ENCODE results near the gene XPNPEP3. TPM values are rescaled to one million over a fixed set of nuclear protein-coding genes. Genes with fewer than 3 reads are reported as not detected.
"Not testable (repeated sequence)": the region's sequence is repeated elsewhere in the genome, so short reads cannot be mapped to it uniquely, and the experiment has no call there.

The XPNPEP3 gene
- polyA plus RNA-seq, 1 experiment, result 25.8 TPM

DNA sequence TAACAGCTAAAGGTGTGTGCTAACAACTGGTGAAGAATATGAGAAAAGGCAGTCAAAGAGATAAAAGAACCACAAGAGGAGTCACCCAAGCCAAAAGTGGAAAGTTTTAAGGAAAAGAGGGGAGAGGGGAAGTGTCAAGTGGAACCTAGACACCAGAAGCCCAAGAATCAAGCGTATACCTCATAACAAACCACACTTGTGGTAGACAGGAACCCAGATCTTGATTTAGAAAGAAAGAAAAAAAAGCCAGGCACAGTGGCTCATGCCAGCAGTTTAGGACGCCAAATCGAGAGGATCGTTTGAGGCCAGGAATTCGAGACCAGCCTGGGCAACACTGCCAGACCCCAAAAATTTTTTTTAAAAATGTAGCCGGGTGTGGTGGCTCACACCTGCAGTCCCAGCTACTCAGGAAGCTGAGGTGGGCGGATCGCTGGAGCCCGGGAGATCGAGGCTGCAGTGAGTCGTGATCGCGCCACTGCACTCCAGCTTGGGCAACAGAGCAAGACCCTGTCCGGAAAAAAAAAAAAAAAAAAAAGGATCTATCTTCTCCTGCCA lies 38.7 kb upstream of the XPNPEP3 start:
- peak overlapping the region; percentile 100 for H3K4me3 ChIP-seq (ENCODE audit: low read depth, low read length)
- CTCF ChIA-PET, result no interaction called here
- H3K27me3 ChIP-seq (ENCODE audit: control insufficient read depth, insufficient read depth, low read length), result no peaks in the 10 kb centered on the region
- TF ChIP-seq, protein P1, sequence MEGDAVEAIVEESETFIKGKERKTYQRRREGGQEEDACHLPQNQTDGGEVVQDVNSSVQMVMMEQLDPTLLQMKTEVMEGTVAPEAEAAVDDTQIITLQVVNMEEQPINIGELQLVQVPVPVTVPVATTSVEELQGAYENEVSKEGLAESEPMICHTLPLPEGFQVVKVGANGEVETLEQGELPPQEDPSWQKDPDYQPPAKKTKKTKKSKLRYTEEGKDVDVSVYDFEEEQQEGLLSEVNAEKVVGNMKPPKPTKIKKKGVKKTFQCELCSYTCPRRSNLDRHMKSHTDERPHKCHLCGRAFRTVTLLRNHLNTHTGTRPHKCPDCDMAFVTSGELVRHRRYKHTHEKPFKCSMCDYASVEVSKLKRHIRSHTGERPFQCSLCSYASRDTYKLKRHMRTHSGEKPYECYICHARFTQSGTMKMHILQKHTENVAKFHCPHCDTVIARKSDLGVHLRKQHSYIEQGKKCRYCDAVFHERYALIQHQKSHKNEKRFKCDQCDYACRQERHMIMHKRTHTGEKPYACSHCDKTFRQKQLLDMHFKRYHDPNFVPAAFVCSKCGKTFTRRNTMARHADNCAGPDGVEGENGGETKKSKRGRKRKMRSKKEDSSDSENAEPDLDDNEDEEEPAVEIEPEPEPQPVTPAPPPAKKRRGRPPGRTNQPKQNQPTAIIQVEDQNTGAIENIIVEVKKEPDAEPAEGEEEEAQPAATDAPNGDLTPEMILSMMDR (IDR thresholded peaks at IDR 0.05; ENCODE audit: insufficient read depth, low read depth, low read length), result no peak
- no peak for DNase-seq (ENCODE audit: low read depth)
- POLR2A ChIA-PET, result no interaction called here
- no peaks in the 10 kb centered on the region; the same call in 1 of the 2 replicates for H3K36me3 ChIP-seq (ENCODE audit: control insufficient read depth, insufficient read depth, low read length)

DNA sequence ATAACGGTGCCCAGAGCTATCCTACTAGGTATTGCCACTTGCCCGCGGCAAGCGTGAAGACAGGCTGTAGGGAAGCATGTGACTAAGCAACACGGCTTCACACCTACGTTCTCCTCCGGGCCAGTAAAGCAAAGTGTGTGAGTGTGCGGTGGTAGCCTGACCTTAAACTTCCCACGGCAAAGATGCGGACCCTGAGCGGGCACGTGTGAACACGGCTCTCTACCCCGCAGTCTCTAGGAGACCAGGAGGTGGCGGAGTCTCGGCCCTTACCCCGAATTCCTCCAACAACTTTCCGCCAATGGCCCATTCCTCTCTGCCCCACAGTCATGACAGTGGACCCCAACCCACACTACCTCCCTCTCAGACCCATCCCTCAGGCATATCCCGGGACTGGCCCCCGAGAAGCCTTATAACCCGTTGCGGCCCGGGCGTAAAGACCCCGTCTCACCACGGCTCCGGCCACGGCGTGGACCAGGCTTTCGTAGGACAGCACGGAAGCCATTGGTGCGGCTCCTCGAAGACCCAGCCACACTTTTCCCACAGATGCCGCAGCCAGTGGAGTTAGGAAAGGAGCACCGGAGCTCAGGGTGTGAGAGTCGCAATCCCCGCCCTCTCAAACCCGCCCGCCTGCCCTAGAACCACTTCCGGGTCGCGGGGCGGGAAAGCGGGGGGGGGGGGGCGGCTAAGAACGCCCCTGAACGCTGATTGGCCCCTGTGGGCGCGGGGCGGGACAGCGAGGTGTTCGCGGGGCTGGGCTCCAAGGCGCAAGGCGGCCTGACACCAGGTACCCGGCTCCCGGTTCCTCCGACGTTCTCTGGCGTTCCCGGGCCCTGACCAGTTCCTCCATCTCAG lies 38.0 kb upstream of the XPNPEP3 start, which contains the start of gene SLC25A17:
Gene SLC25A17, minus strand, starts transcription at position 600 of the 852 bp plus-strand sequence. Its CDS starts 98 bp downstream, at position 502.
- TF ChIP-seq, protein P1 (IDR thresholded peaks at IDR 0.05; ENCODE audit: insufficient read depth, low read depth, low read length), result peak; percentile 67
- Histone ChIP-seq H3K27me3 (ENCODE audit: control insufficient read depth, insufficient read depth, low read length) (no peaks in the 10 kb centered on the region), H3K36me3 (ENCODE audit: control insufficient read depth, insufficient read depth, low read length) (no peaks in the 10 kb centered on the region; the same call in 1 of the 2 replicates), H3K4me3 (ENCODE audit: low read depth, low read length) (peak within 1 kb of the TSS; percentile 100)
- no peak for DNase-seq (ENCODE audit: low read depth)
- CTCF ChIA-PET, result interaction anchor here (2.1 kb wide), 1 partner anchor 12 kb away, joined by 8 read pairs; no protein-coding TSS in a partner anchor
- POLR2A ChIA-PET, result interaction anchor here (0.6 kb wide), 2 partner anchors 15 to 98 kb away, joined by 3 to 4 read pairs; no protein-coding TSS in a partner anchor

DNA sequence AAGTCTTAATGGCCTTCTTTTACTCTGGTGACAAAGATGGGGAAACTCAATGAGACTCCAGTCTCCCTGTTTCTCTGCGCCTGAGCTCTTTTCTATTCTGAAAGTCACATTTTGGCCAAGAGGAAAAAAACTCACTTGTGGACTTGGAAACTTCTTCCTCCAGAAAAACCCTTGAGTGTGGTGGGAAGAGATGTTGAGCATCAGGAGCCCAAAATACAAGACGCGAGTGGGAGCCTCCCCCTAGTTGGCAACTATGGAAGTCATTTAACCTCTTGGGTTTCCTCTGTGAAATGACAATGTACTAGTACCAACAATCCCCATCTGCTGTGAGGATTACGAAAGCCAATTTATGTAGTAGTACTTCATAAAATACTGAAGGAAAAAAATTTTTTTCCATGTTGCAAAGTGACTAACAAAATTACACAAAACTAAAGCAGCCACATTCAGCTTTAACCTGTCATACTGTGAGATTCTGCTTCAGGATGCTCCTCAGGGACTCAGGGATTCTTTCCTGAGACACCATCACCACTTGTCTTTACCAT lies 37.3 kb upstream of the XPNPEP3 start:
- DNase-seq (ENCODE audit: low read depth), result no peak

DNA sequence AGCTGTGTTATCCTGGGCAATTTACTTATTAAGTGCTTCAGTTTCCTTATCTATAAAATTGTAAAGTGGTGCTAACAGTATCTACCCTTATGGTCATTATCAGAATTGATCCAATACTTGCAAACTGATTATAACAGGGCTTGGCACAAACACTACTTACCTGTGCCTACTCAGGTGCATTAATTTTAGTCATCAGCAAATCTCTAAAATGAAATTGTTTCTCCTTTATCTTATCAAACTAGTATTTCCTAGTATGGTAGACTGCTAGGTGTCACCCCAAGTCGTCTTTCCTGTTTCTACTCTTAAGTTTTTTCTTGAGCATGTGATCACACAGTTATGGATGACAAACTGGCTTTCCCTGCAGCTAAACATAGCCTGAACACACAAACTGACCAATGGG lies 33.5 kb upstream of the XPNPEP3 start:
- ChIA-PET POLR2A (no interaction called here), CTCF (interaction anchor here (2.8 kb wide), 1 partner anchor 140 kb away, joined by 7 read pairs; no protein-coding TSS in a partner anchor)
- TF ChIP-seq, protein P1 (IDR thresholded peaks at IDR 0.05; ENCODE audit: insufficient read depth, low read depth, low read length), result no peak
- H3K27me3 ChIP-seq (ENCODE audit: control insufficient read depth, insufficient read depth, low read length), result no peaks in the 10 kb centered on the region
- no peak for DNase-seq (ENCODE audit: low read depth)
- peaks cover 2% of the 10 kb centered on the region; the same call in 1 of the 2 replicates for H3K36me3 ChIP-seq (ENCODE audit: control insufficient read depth, insufficient read depth, low read length)
- no peak overlapping the region for H3K4me3 ChIP-seq (ENCODE audit: low read depth, low read length)

More for the DNA sequence above, 37.3 kb upstream of the XPNPEP3 start:
- POLR2A ChIA-PET, result no interaction called here
- Histone ChIP-seq H3K27me3 (ENCODE audit: control insufficient read depth, insufficient read depth, low read length) (no peaks in the 10 kb centered on the region), H3K36me3 (ENCODE audit: control insufficient read depth, insufficient read depth, low read length) (no peaks in the 10 kb centered on the region; the same call in 1 of the 2 replicates), H3K4me3 (ENCODE audit: low read depth, low read length) (peak overlapping the region; percentile 100)
- TF ChIP-seq, protein P1 (IDR thresholded peaks at IDR 0.05; ENCODE audit: insufficient read depth, low read depth, low read length), result no peak
- CTCF ChIA-PET, result interaction anchor here (2.1 kb wide), 1 partner anchor 11 kb away, joined by 8 read pairs; no protein-coding TSS in a partner anchor

DNA sequence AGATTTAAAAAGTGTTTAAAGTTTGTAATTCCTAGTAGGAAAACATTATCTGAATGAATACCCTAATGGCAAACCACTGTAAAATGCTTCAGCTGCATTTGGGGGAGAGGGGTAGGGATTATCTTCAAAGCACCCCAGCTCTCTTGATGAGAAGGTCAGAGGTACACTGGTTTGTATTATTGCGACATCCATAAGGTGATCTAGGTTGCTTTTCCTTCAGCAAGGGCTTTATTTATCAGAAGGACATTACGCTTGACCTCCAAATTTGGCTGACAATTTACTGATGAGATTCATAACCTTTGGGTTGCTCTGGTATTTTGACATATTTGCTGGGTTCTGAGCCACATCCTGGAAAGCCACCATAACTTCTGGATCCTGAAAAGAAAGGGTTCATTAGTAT lies 30.7 kb upstream of the XPNPEP3 start:
- CTCF ChIA-PET, result interaction anchor here (1.4 kb wide), 1 partner anchor 26 kb away, joined by 3 read pairs; no protein-coding TSS in a partner anchor
- POLR2A ChIA-PET; H3K27me3 ChIP-seq (ENCODE audit: control insufficient read depth, insufficient read depth, low read length); H3K4me3 ChIP-seq (ENCODE audit: low read depth, low read length); H3K36me3 ChIP-seq (ENCODE audit: control insufficient read depth, insufficient read depth, low read length); DNase-seq (ENCODE audit: low read depth): not testable (repeated sequence)

Measured in BJ (cell line).